ENCODE data around the gene LRRC8E. TPM values are rescaled to one million over a fixed set of nuclear protein-coding genes. Genes with fewer than 3 reads are reported as not detected.

LRRC8E gene
- total RNA-seq, 1 donor from 2014 or later = 0.08 TPM

- no peaks in the 10 kb centered on the region for H3K4me1 Mint-ChIP-seq (ENCODE audit: unreplicated experiment)
- DNase-seq (ENCODE audit: low spot score) = peak; percentile 70
- peaks cover 22% of the 10 kb centered on the region for H3K27me3 Mint-ChIP-seq (ENCODE audit: unreplicated experiment)
- no peak overlapping the region for H3K27ac Mint-ChIP-seq (ENCODE audit: unreplicated experiment)
- H3K9me3 Mint-ChIP-seq (ENCODE audit: unreplicated experiment) = no peaks in the 10 kb centered on the region
- peak overlapping the region; percentile 26 for H3K4me3 Mint-ChIP-seq (ENCODE audit: unreplicated experiment)
- no peaks in the 10 kb centered on the region for H3K36me3 Mint-ChIP-seq (ENCODE audit: low read depth, unreplicated experiment)
- TF ChIP-seq CTCF (IDR thresholded peaks at IDR 0.05; ENCODE audit: unreplicated experiment) = no peak
Observed at GRCh38 chr19:7871437-7872305, 16.6 kb upstream of the LRRC8E start.

- no peak overlapping the region for H3K27ac Mint-ChIP-seq (ENCODE audit: unreplicated experiment)
- no peaks in the 10 kb centered on the region for H3K36me3 Mint-ChIP-seq (ENCODE audit: low read depth, unreplicated experiment)
- H3K27me3 Mint-ChIP-seq (ENCODE audit: unreplicated experiment) = peaks cover 20% of the 10 kb centered on the region
- no peak overlapping the region for H3K4me3 Mint-ChIP-seq (ENCODE audit: unreplicated experiment)
- no peak for DNase-seq (ENCODE audit: low spot score)
- H3K4me1 Mint-ChIP-seq (ENCODE audit: unreplicated experiment) = no peaks in the 10 kb centered on the region
- no peaks in the 10 kb centered on the region for H3K9me3 Mint-ChIP-seq (ENCODE audit: unreplicated experiment)
- no peak for TF ChIP-seq CTCF (IDR thresholded peaks at IDR 0.05; ENCODE audit: unreplicated experiment)
Observed at GRCh38 chr19:7872306-7873204, 15.8 kb upstream of the LRRC8E start.

- no peaks in the 10 kb centered on the region for H3K36me3 Mint-ChIP-seq (ENCODE audit: low read depth, unreplicated experiment)
- H3K4me1 Mint-ChIP-seq (ENCODE audit: unreplicated experiment) = no peaks in the 10 kb centered on the region
- peak overlapping the region; percentile 83 for H3K4me3 Mint-ChIP-seq (ENCODE audit: unreplicated experiment)
- DNase-seq (ENCODE audit: low spot score) = no peak
- no peak overlapping the region for H3K27ac Mint-ChIP-seq (ENCODE audit: unreplicated experiment)
- H3K27me3 Mint-ChIP-seq (ENCODE audit: unreplicated experiment) = peaks cover 19% of the 10 kb centered on the region
- no peak for TF ChIP-seq CTCF (IDR thresholded peaks at IDR 0.05; ENCODE audit: unreplicated experiment)
- H3K9me3 Mint-ChIP-seq (ENCODE audit: unreplicated experiment) = no peaks in the 10 kb centered on the region
Observed at GRCh38 chr19:7873304-7874075, 14.8 kb upstream of the LRRC8E start.

GRCh38 chr19:7874076-7874896, 14.0 kb upstream of the LRRC8E start, which contains the start of gene PRR36:
PRR36 (minus strand) TSS chr19:7874390; CDS start chr19:7873689, 701 bp downstream.
- no peaks in the 10 kb centered on the region for H3K4me1 Mint-ChIP-seq (ENCODE audit: unreplicated experiment)
- DNase-seq (ENCODE audit: low spot score) = peak; percentile 63
- no peak for TF ChIP-seq CTCF (IDR thresholded peaks at IDR 0.05; ENCODE audit: unreplicated experiment)
- H3K27me3 Mint-ChIP-seq (ENCODE audit: unreplicated experiment) = peaks cover 17% of the 10 kb centered on the region
- H3K4me3 Mint-ChIP-seq (ENCODE audit: unreplicated experiment) = peak within 1 kb of the TSS; percentile 83
- no peaks in the 10 kb centered on the region for H3K9me3 Mint-ChIP-seq (ENCODE audit: unreplicated experiment)
- H3K36me3 Mint-ChIP-seq (ENCODE audit: low read depth, unreplicated experiment) = no peaks in the 10 kb centered on the region
- H3K27ac Mint-ChIP-seq (ENCODE audit: unreplicated experiment) = no peak within 1 kb of the TSS

All from endothelial cell (in vitro differentiated cells).